ENCODE results near the gene DSTYK.
"Not testable (repeated sequence)": the region's sequence is repeated elsewhere in the genome, so short reads cannot be mapped to it uniquely, and the experiment has no call there.

The DSTYK gene

GRCh38 chr1:205168291-205168690, 43.2 kb downstream of the DSTYK start:
- H3K36me3 ChIP-seq (replicated peaks; ENCODE audit: insufficient read depth, low read length), result no peaks in the 10 kb centered on the region
- H3F3A ChIP-seq (ENCODE audit: insufficient read depth, low read length), result no peaks in the 10 kb centered on the region
- H4K20me1 ChIP-seq (ENCODE audit: insufficient read depth, low read length), result no peaks in the 10 kb centered on the region
- no peak overlapping the region for H3K9ac ChIP-seq (ENCODE audit: low read length)
- DNase-seq, result no peak
- no peak overlapping the region for H3K4me3 ChIP-seq (ENCODE audit: low read length)
- H2AFZ ChIP-seq (ENCODE audit: low read length), result no peak overlapping the region
- no peaks in the 10 kb centered on the region for H3K9me2 ChIP-seq (replicated peaks; ENCODE audit: insufficient read depth, low read length)
- H3K79me2 ChIP-seq (ENCODE audit: low read length), result no peaks in the 10 kb centered on the region
- no peak overlapping the region for H3K4me2 ChIP-seq (ENCODE audit: low read depth, low read length)
- no peaks in the 10 kb centered on the region for H3K4me1 ChIP-seq (ENCODE audit: low read length)
- no peak for TF ChIP-seq EZH2phosphoT487 (IDR thresholded peaks at IDR 0.05; ENCODE audit: low read length)
- no peak for TF ChIP-seq EZH2 (optimal IDR thresholded peaks at IDR 0.05; ENCODE audit: low read depth, low read length)
- no peak overlapping the region for H3K27ac ChIP-seq (ENCODE audit: low read length)
- H3K27me3 ChIP-seq (replicated peaks; ENCODE audit: insufficient read depth, low read length), result no peaks in the 10 kb centered on the region
- no peaks in the 10 kb centered on the region for H3K9me3 ChIP-seq (replicated peaks; ENCODE audit: insufficient read depth, low read length)

- Histone ChIP-seq H4K20me1 (ENCODE audit: insufficient read depth, low read length) (no peaks in the 10 kb centered on the region), H3F3A (ENCODE audit: insufficient read depth, low read length) (no peaks in the 10 kb centered on the region), H3K27ac (ENCODE audit: low read length) (no peak overlapping the region), H3K4me3 (ENCODE audit: low read length) (no peak overlapping the region), H3K9me2 (replicated peaks; ENCODE audit: insufficient read depth, low read length) (no peaks in the 10 kb centered on the region), H3K36me3 (replicated peaks; ENCODE audit: insufficient read depth, low read length) (peaks cover 12% of the 10 kb centered on the region; the same call in 1 of the 2 replicates), H2AFZ (ENCODE audit: low read length) (no peak overlapping the region), H3K27me3 (replicated peaks; ENCODE audit: insufficient read depth, low read length) (no peaks in the 10 kb centered on the region), H3K4me2 (ENCODE audit: low read depth, low read length) (no peak overlapping the region), H3K4me1 (ENCODE audit: low read length) (no peaks in the 10 kb centered on the region), H3K9me3 (replicated peaks; ENCODE audit: insufficient read depth, low read length) (no peaks in the 10 kb centered on the region), H3K9ac (ENCODE audit: low read length) (no peak overlapping the region), H3K79me2 (ENCODE audit: low read length) (no peaks in the 10 kb centered on the region)
- no peak for DNase-seq
- TF ChIP-seq CTCF (IDR thresholded peaks at IDR 0.05; ENCODE audit: low read length) (no peak), EZH2 (optimal IDR thresholded peaks at IDR 0.05; ENCODE audit: low read depth, low read length) (no peak), EZH2phosphoT487 (IDR thresholded peaks at IDR 0.05; ENCODE audit: low read length) (no peak)
Measured at GRCh38 chr1:205162301-205162700, 49.2 kb downstream of the DSTYK start.

GRCh38 chr1:205161076-205161475, 50.4 kb downstream of the DSTYK start:
- Histone ChIP-seq H3K27me3 (replicated peaks; ENCODE audit: insufficient read depth, low read length) (no peaks in the 10 kb centered on the region), H3F3A (ENCODE audit: insufficient read depth, low read length) (no peaks in the 10 kb centered on the region), H3K9me2 (replicated peaks; ENCODE audit: insufficient read depth, low read length) (no peaks in the 10 kb centered on the region), H2AFZ (ENCODE audit: low read length) (no peak overlapping the region), H3K9me3 (replicated peaks; ENCODE audit: insufficient read depth, low read length) (no peaks in the 10 kb centered on the region), H3K4me2 (ENCODE audit: low read depth, low read length) (no peak overlapping the region), H3K4me1 (ENCODE audit: low read length) (no peaks in the 10 kb centered on the region), H3K4me3 (ENCODE audit: low read length) (no peak overlapping the region), H4K20me1 (ENCODE audit: insufficient read depth, low read length) (no peaks in the 10 kb centered on the region), H3K36me3 (replicated peaks; ENCODE audit: insufficient read depth, low read length) (peaks cover 17% of the 10 kb centered on the region), H3K9ac (ENCODE audit: low read length) (no peak overlapping the region), H3K79me2 (ENCODE audit: low read length) (no peaks in the 10 kb centered on the region), H3K27ac (ENCODE audit: low read length) (no peak overlapping the region)
- no peak for DNase-seq
- TF ChIP-seq EZH2 (optimal IDR thresholded peaks at IDR 0.05; ENCODE audit: low read depth, low read length), result no peak
- TF ChIP-seq EZH2phosphoT487 (IDR thresholded peaks at IDR 0.05; ENCODE audit: low read length), result no peak
- no peak for TF ChIP-seq CTCF (IDR thresholded peaks at IDR 0.05; ENCODE audit: low read length)

GRCh38 chr1:205158048-205158616, 53.4 kb downstream of the DSTYK start:
- Histone ChIP-seq H3K9ac (ENCODE audit: low read length) (no peak overlapping the region), H3K4me2 (ENCODE audit: low read depth, low read length) (no peak overlapping the region), H3K9me2 (replicated peaks; ENCODE audit: insufficient read depth, low read length) (no peaks in the 10 kb centered on the region), H4K20me1 (ENCODE audit: insufficient read depth, low read length) (no peaks in the 10 kb centered on the region), H3K36me3 (replicated peaks; ENCODE audit: insufficient read depth, low read length) (peaks cover 19% of the 10 kb centered on the region), H3K27ac (ENCODE audit: low read length) (no peak overlapping the region), H2AFZ (ENCODE audit: low read length) (no peak overlapping the region), H3K4me3 (ENCODE audit: low read length) (no peak overlapping the region), H3F3A (ENCODE audit: insufficient read depth, low read length) (no peaks in the 10 kb centered on the region), H3K4me1 (ENCODE audit: low read length) (no peaks in the 10 kb centered on the region), H3K79me2 (ENCODE audit: low read length) (no peaks in the 10 kb centered on the region), H3K9me3 (replicated peaks; ENCODE audit: insufficient read depth, low read length) (no peaks in the 10 kb centered on the region), H3K27me3 (replicated peaks; ENCODE audit: insufficient read depth, low read length) (no peaks in the 10 kb centered on the region)
- no peak for DNase-seq
- TF ChIP-seq CTCF (IDR thresholded peaks at IDR 0.05; ENCODE audit: low read length), result no peak

- not testable (repeated sequence) for H3K9me2 ChIP-seq (replicated peaks; ENCODE audit: insufficient read depth, low read length); DNase-seq; H3K4me1 ChIP-seq (ENCODE audit: low read length); H3F3A ChIP-seq (ENCODE audit: insufficient read depth, low read length); H3K27ac ChIP-seq (ENCODE audit: low read length); H3K27me3 ChIP-seq (replicated peaks; ENCODE audit: insufficient read depth, low read length); H3K9me3 ChIP-seq (replicated peaks; ENCODE audit: insufficient read depth, low read length); H3K4me3 ChIP-seq (ENCODE audit: low read length); H4K20me1 ChIP-seq (ENCODE audit: insufficient read depth, low read length); H3K4me2 ChIP-seq (ENCODE audit: low read depth, low read length); H2AFZ ChIP-seq (ENCODE audit: low read length); H3K9ac ChIP-seq (ENCODE audit: low read length); H3K79me2 ChIP-seq (ENCODE audit: low read length)
- H3K36me3 ChIP-seq (replicated peaks; ENCODE audit: insufficient read depth, low read length), result peaks cover 16% of the 10 kb centered on the region
Measured at GRCh38 chr1:205155665-205156377, 55.7 kb downstream of the DSTYK start.

Data from MM.1S (cell line).